ENCODE measurements around the gene ADIPOR2.

Gene ADIPOR2

GRCh38 chr12:1758376-1758775 is 67.5 kb downstream of the ADIPOR2 start:
- DNase-seq (ENCODE audit: low read depth): no peak
- no peak for TF ChIP-seq CTCF (conservative IDR thresholded peaks at IDR 0.05; ENCODE audit: low read depth, low read length)
- H3K4me3 ChIP-seq (ENCODE audit: low read length): no peak overlapping the region

- peak; percentile 51 for DNase-seq (ENCODE audit: low read depth)
- H3K4me3 ChIP-seq (ENCODE audit: low read length): no peak overlapping the region
- TF ChIP-seq CTCF (conservative IDR thresholded peaks at IDR 0.05; ENCODE audit: low read depth, low read length): no peak
Measured at GRCh38 chr12:1758887-1759286, 68.0 kb downstream of the ADIPOR2 start.

GRCh38 chr12:1760566-1761382 is 69.9 kb downstream of the ADIPOR2 start:
- no peak for TF ChIP-seq CTCF (conservative IDR thresholded peaks at IDR 0.05; ENCODE audit: low read depth, low read length)
- no peak for DNase-seq (ENCODE audit: low read depth)
- H3K4me3 ChIP-seq (ENCODE audit: low read length): no peak overlapping the region

- no peak for DNase-seq (ENCODE audit: low read depth)
- H3K4me3 ChIP-seq (ENCODE audit: low read length): no peak overlapping the region
- TF ChIP-seq CTCF (conservative IDR thresholded peaks at IDR 0.05; ENCODE audit: low read depth, low read length): no peak
Measured at GRCh38 chr12:1761857-1762256, 71.0 kb downstream of the ADIPOR2 start.

- no peak overlapping the region for H3K4me3 ChIP-seq (ENCODE audit: low read length)
- no peak for TF ChIP-seq CTCF (conservative IDR thresholded peaks at IDR 0.05; ENCODE audit: low read depth, low read length)
- no peak for DNase-seq (ENCODE audit: low read depth)
Measured at GRCh38 chr12:1763153-1763552, 72.3 kb downstream of the ADIPOR2 start.

- DNase-seq (ENCODE audit: low read depth): no peak
- TF ChIP-seq CTCF (conservative IDR thresholded peaks at IDR 0.05; ENCODE audit: low read depth, low read length): no peak
- H3K4me3 ChIP-seq (ENCODE audit: low read length): no peak overlapping the region
Measured at GRCh38 chr12:1766110-1766509, 75.2 kb downstream of the ADIPOR2 start.

GRCh38 chr12:1767407-1768090 is 76.7 kb downstream of the ADIPOR2 start:
- no peak overlapping the region for H3K4me3 ChIP-seq (ENCODE audit: low read length)
- no peak for TF ChIP-seq CTCF (conservative IDR thresholded peaks at IDR 0.05; ENCODE audit: low read depth, low read length)

More at GRCh38 chr12:1767407-1768090, 76.7 kb downstream of the ADIPOR2 start:
- no peak for DNase-seq (ENCODE audit: low read depth)
